Measurements from ENCODE around the gene RSPH10B. TPM values are rescaled to one million over a fixed set of nuclear protein-coding genes. Genes with fewer than 3 reads are reported as not detected.
A peak's percentile ranks its signal among the peaks of the same experiment; 100 is the strongest.
"Not testable (repeated sequence)": the region's sequence is repeated elsewhere in the genome, so short reads cannot be mapped to it uniquely, and the experiment has no call there.

Gene RSPH10B
- total and polyA plus RNA-seq, 2 donors (not counting 1 experiment from before 2014, with no cell fraction given), result 0.07 to 0.20 TPM

DNA sequence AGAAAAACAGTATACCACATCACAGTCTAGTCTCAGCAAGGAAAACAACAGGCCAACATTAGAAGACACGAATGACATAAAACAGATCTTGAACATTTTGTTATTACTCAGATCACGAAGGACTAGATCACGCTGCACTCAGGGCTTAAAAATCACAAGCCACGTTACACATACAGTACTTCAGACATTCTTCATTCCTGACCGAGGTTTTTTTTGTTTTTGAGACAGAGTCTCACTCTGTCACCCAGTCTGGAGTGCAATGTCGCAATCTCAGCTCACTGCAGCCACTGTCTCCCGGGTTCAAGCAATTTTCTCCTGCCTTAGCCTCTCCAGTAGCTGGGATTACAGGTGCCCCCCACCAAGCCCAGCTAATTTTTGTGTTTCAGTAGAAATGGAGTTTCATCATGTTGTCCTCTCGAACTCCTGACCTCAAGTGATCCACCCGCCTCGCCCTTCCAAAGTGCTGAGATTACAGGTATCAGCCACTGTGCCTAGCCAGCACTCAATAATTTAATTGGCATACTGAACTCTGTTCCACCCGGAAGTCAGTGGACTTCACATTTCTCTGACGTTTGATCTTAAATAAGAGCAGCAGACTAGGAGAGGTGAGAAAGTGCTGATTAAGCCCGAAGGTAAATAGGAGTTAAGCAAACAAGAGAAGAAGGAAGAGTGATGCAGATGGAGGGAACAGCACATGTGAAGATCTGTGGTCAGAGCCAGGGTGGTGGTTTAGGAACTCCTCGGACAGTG is 42.0 kb upstream of the RSPH10B start:
- H3K4me1 ChIP-seq (ENCODE audit: control insufficient read depth in 2 of 2, insufficient read depth in 2 of 2, low read length in 2 of 2), result peaks cover 3 to 9% of the 10 kb centered on the region in 2 donors
- Mint-ChIP-seq H3K9me3 (ENCODE audit: insufficient read depth) (no peaks in the 10 kb centered on the region), H3K27me3 (no peaks in the 10 kb centered on the region), H3K4me1 (peaks cover 31% of the 10 kb centered on the region), H3K27ac (no peak overlapping the region), H3K4me3 (no peak overlapping the region)
- no peak overlapping the region for H3K27ac ChIP-seq (ENCODE audit: low read length in 2 of 2)
- peaks cover 52% of the 10 kb centered on the region for H3K79me2 ChIP-seq (ENCODE audit: control insufficient read depth, insufficient read depth, low read length)
- no peak overlapping the region for H3K4me2 ChIP-seq (replicated peaks; ENCODE audit: low read depth, low read length, poor library complexity, severe bottlenecking)
- WGBS (ENCODE audit: insufficient coverage), result 84% methylated on average over 12 of the region's 14 CpGs
- H3K27me3 ChIP-seq (replicated peaks in 1 of 4; ENCODE audit: control extremely low read depth in 1 of 4, control insufficient read depth in 3 of 4, insufficient read depth in 4 of 4, low read length in 3 of 4), result no peaks in the 10 kb centered on the region
- no peak overlapping the region for H2AFZ ChIP-seq (ENCODE audit: insufficient read depth, low read depth, low read length, poor library complexity, severe bottlenecking)
- H3K4me3 ChIP-seq (ENCODE audit: control extremely low read depth in 1 of 5, extremely low read depth in 1 of 5, insufficient read depth in 1 of 5, low read depth in 2 of 5, low read length in 4 of 5), result no peak overlapping the region
- no peak overlapping the region for H3K9ac ChIP-seq (ENCODE audit: low read length)
- peaks cover 4% of the 10 kb centered on the region for H4K20me1 ChIP-seq (ENCODE audit: control insufficient read depth, insufficient read depth, low read length, poor library complexity, severe bottlenecking)
- DNase-seq (no peak), ATAC-seq (ENCODE audit: low read depth) (no peak)
- ChIA-PET POLR2A (no interaction called here), CTCF (interaction anchor here (1.2 to 2.3 kb wide), 2 partner anchors 15 to 308 kb away, joined by 3 to 5 read pairs; no protein-coding TSS in a partner anchor)
- no peak for TF ChIP-seq CTCF (IDR thresholded peaks at IDR 0.05)
- no peak for TF ChIP-seq EZH2 (IDR thresholded peaks at IDR 0.05; ENCODE audit: borderline replicate concordance, insufficient read depth, low read depth, low read length, poor library complexity, severe bottlenecking)
- intact Hi-C loops (cut with micrococcal nuclease), result no loop called here
- no peaks in the 10 kb centered on the region for H3K9me3 ChIP-seq (ENCODE audit: control extremely low read depth in 1 of 3, control insufficient read depth in 2 of 3, insufficient read depth in 1 of 3, low read length in 2 of 3)
- H3K36me3 ChIP-seq (replicated peaks in 1 of 2; ENCODE audit: control extremely low read depth in 1 of 2, control insufficient read depth in 1 of 2, extremely low read depth in 1 of 2, insufficient read depth in 2 of 2, low read length in 1 of 2), result peaks cover 0 to 21% of the 10 kb centered on the region in 2 experiments

- peaks cover 4% of the 10 kb centered on the region for H4K20me1 ChIP-seq (ENCODE audit: control insufficient read depth, insufficient read depth, low read length, poor library complexity, severe bottlenecking)
- H3K27ac ChIP-seq (ENCODE audit: low read length in 2 of 2), result no peak overlapping the region
- CTCF ChIA-PET, result interaction anchor here (1.2 to 2.3 kb wide), 2 partner anchors 14 to 309 kb away, joined by 3 to 5 read pairs; no protein-coding TSS in a partner anchor
- no peaks in the 10 kb centered on the region for H3K27me3 Mint-ChIP-seq
- no peaks in the 10 kb centered on the region for H3K9me3 ChIP-seq (ENCODE audit: control extremely low read depth in 1 of 3, control insufficient read depth in 2 of 3, insufficient read depth in 1 of 3, low read length in 2 of 3)
- no peak overlapping the region for H3K9ac ChIP-seq (ENCODE audit: low read length)
- no peak overlapping the region for H2AFZ ChIP-seq (ENCODE audit: insufficient read depth, low read depth, low read length, poor library complexity, severe bottlenecking)
- no peak overlapping the region for H3K27ac Mint-ChIP-seq
- POLR2A ChIA-PET, result no interaction called here
- H3K9me3 Mint-ChIP-seq (ENCODE audit: insufficient read depth), result no peaks in the 10 kb centered on the region
- H3K79me2 ChIP-seq (ENCODE audit: control insufficient read depth, insufficient read depth, low read length), result peaks cover 58% of the 10 kb centered on the region
- peaks cover 0 to 16% of the 10 kb centered on the region in 2 experiments for H3K36me3 ChIP-seq (replicated peaks in 1 of 2; ENCODE audit: control extremely low read depth in 1 of 2, control insufficient read depth in 1 of 2, extremely low read depth in 1 of 2, insufficient read depth in 2 of 2, low read length in 1 of 2)
- peaks cover 3 to 9% of the 10 kb centered on the region in 2 donors for H3K4me1 ChIP-seq (ENCODE audit: control insufficient read depth in 2 of 2, insufficient read depth in 2 of 2, low read length in 2 of 2)
- no peaks in the 10 kb centered on the region for H3K27me3 ChIP-seq (replicated peaks in 1 of 4; ENCODE audit: control extremely low read depth in 1 of 4, control insufficient read depth in 3 of 4, insufficient read depth in 4 of 4, low read length in 3 of 4)
- WGBS (ENCODE audit: insufficient coverage), result 100% methylated on average over 1 of the region's 2 CpGs
- DNase-seq (no peak), ATAC-seq (ENCODE audit: low read depth) (no peak)
- peaks cover 36% of the 10 kb centered on the region for H3K4me1 Mint-ChIP-seq
- TF ChIP-seq CTCF (IDR thresholded peaks at IDR 0.05), result no peak
- no peak for TF ChIP-seq EZH2 (IDR thresholded peaks at IDR 0.05; ENCODE audit: borderline replicate concordance, insufficient read depth, low read depth, low read length, poor library complexity, severe bottlenecking)
- intact Hi-C loops (cut with micrococcal nuclease), result no loop called here
- H3K4me3 Mint-ChIP-seq, result no peak overlapping the region
- no peak overlapping the region for H3K4me3 ChIP-seq (ENCODE audit: control extremely low read depth in 1 of 5, extremely low read depth in 1 of 5, insufficient read depth in 1 of 5, low read depth in 2 of 5, low read length in 4 of 5)
- H3K4me2 ChIP-seq (replicated peaks; ENCODE audit: low read depth, low read length, poor library complexity, severe bottlenecking), result no peak overlapping the region
Observed at GRCh38 chr7:6011541-6011940, 41.1 kb upstream of the RSPH10B start.

DNA sequence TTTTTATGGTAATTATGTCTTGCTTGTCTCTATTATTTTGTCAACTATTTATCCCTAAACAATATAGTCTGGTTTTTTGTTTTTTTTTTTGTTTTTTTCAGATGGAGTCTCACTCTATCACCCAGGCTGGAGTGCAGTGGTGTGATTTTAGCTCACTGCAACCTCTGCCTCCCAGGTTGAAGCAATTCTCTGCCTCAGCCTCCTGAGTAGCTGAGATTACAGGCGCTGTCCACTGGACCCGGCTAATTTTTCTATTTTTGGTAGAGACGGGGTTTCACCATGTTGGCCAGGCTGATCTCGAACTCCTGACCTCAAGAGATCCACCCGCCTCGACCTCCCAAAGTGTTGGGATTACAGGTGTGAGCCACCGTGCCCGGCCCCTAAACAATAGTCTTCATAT is 39.9 kb upstream of the RSPH10B start:
- POLR2A ChIA-PET; intact Hi-C loops (cut with micrococcal nuclease); CTCF ChIA-PET: not testable (repeated sequence)

More for the DNA sequence above, 39.9 kb upstream of the RSPH10B start:
- H3K79me2 ChIP-seq (ENCODE audit: control insufficient read depth, insufficient read depth, low read length), result peaks cover 63% of the 10 kb centered on the region
- H3K4me1 ChIP-seq (ENCODE audit: control insufficient read depth in 2 of 2, insufficient read depth in 2 of 2, low read length in 2 of 2); H3K9me3 Mint-ChIP-seq (ENCODE audit: insufficient read depth); DNase-seq; H4K20me1 ChIP-seq (ENCODE audit: control insufficient read depth, insufficient read depth, low read length, poor library complexity, severe bottlenecking); H3K27ac ChIP-seq (ENCODE audit: low read length in 2 of 2); H3K4me3 ChIP-seq (ENCODE audit: control extremely low read depth in 1 of 5, extremely low read depth in 1 of 5, insufficient read depth in 1 of 5, low read depth in 2 of 5, low read length in 4 of 5); H3K36me3 ChIP-seq (replicated peaks in 1 of 2; ENCODE audit: control extremely low read depth in 1 of 2, control insufficient read depth in 1 of 2, extremely low read depth in 1 of 2, insufficient read depth in 2 of 2, low read length in 1 of 2); H3K27me3 Mint-ChIP-seq; H3K27me3 ChIP-seq (replicated peaks in 1 of 4; ENCODE audit: control extremely low read depth in 1 of 4, control insufficient read depth in 3 of 4, insufficient read depth in 4 of 4, low read length in 3 of 4); H2AFZ ChIP-seq (ENCODE audit: insufficient read depth, low read depth, low read length, poor library complexity, severe bottlenecking); H3K9ac ChIP-seq (ENCODE audit: low read length); H3K9me3 ChIP-seq (ENCODE audit: control extremely low read depth in 1 of 3, control insufficient read depth in 2 of 3, insufficient read depth in 1 of 3, low read length in 2 of 3); ATAC-seq (ENCODE audit: low read depth); H3K4me2 ChIP-seq (replicated peaks; ENCODE audit: low read depth, low read length, poor library complexity, severe bottlenecking): not testable (repeated sequence)
- WGBS (ENCODE audit: insufficient coverage), result 85% methylated on average over 4 of the region's 8 CpGs
- H3K4me1 Mint-ChIP-seq, result peaks cover 38% of the 10 kb centered on the region
- peak overlapping the region; percentile 37 for H3K27ac Mint-ChIP-seq
- peak overlapping the region; percentile 70 for H3K4me3 Mint-ChIP-seq

All from B cell (primary cell).